ENCODE data around the gene NCEH1.
A peak's percentile ranks its signal among the peaks of the same experiment; 100 is the strongest.

NCEH1 gene

DNA sequence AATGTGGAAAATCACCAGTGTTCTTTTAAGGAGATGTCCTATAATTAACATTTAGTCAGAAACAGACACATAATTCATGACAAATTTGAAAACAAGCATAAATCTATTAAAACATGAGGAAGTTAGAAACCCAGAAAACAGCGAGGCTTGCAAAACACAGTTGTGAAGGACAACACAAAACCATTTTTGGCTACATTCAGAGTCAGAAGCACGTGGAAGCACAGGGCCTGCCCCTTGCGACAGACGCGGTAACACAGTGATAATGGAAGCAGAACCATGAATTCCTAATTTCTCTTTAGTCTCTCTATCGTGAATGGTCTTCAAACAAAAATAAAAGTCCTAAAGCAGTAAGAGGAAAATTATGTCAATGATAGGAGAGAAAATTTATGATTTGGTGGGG is 12.2 kb downstream of the NCEH1 start:
- Mint-ChIP-seq H3K27me3 (ENCODE audit: low read depth) (peaks cover 4% of the 10 kb centered on the region), H3K27ac (no peak overlapping the region), H3K36me3 (ENCODE audit: low read depth) (peaks cover 2% of the 10 kb centered on the region), H3K9me3 (peaks cover 6% of the 10 kb centered on the region), H3K4me1 (ENCODE audit: low read depth) (peaks cover 6% of the 10 kb centered on the region), H3K4me3 (no peak overlapping the region)

DNA sequence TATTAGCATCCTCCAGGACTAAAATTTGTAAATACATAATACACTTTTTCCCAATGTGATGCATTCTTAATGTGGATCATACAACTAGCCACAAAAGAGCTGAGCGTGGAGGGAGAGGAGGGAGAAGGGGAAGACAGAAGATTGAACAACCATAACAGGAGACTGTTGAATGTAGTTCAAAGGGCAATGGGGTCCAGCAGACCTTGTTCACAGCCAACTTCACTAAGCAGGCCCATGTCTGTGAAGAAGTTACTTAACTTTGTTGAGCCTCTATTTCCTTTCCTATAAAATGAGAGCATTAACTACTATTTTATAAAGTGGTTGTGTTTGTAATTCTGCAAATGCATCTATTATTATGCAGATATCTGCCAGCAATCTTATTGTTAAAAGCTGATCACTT is 13.3 kb downstream of the NCEH1 start:
- Mint-ChIP-seq H3K9me3 (peaks cover 9% of the 10 kb centered on the region), H3K4me3 (no peak overlapping the region), H3K4me1 (ENCODE audit: low read depth) (peaks cover 13% of the 10 kb centered on the region), H3K27ac (no peak overlapping the region), H3K27me3 (ENCODE audit: low read depth) (peaks cover 4% of the 10 kb centered on the region), H3K36me3 (ENCODE audit: low read depth) (peaks cover 7% of the 10 kb centered on the region)

DNA sequence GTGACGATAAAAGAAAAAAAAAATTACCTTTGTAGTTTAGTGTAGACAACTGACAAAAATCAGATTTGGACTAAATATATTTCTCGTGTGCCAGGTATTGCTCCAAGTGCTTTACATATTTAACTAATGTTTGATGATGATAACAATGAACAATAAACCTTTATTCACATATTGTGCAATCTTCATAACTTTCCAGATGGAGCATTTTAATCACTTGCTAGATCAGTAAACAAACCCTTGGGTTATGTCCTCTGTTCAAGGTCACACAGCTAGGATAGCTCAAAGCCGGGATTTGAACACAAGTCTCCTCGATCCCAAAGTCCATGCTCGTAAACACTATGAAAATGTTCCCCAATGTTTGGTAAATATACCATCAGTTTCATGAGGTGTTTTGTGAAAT is 14.5 kb downstream of the NCEH1 start:
- Mint-ChIP-seq H3K27ac (no peak overlapping the region), H3K9me3 (peaks cover 9% of the 10 kb centered on the region), H3K4me3 (no peak overlapping the region), H3K4me1 (ENCODE audit: low read depth) (peaks cover 13% of the 10 kb centered on the region), H3K27me3 (ENCODE audit: low read depth) (peaks cover 4% of the 10 kb centered on the region), H3K36me3 (ENCODE audit: low read depth) (peaks cover 7% of the 10 kb centered on the region)

DNA sequence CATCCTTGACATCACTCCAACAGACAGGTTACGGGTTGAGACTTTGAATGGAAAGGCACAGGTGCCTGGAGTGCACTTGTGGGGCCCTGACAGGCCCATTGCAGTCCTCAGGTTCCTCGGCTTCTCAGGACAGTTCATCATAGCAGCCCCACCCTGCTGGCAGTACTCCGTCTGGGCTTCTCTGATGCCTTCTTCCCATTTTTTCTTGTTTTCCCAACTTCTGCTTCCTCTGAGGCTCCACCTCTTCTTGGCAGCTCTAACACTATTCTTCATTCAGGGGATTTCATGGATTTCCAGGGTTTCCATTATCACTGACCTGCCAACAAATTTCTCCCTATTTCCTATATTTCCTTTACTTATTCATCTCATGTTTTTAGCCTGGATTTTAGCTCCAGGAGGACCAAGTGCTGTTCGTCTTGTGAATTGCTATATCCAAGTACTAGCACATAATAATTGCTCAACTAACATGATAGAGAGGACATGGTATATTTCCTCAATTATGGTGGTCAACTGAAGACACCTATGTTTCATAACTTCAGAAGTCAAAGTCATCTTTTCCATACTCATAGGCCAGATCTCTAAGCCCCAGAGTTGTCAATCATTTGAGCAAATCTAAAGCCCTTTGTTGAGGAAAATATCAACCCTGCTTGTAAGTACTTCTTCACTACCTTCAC is 16.2 kb downstream of the NCEH1 start:
- peaks cover 9% of the 10 kb centered on the region for H3K9me3 Mint-ChIP-seq
- no peak overlapping the region for H3K27ac Mint-ChIP-seq
- H3K36me3 Mint-ChIP-seq (ENCODE audit: low read depth), result peaks cover 7% of the 10 kb centered on the region
- no peak overlapping the region for H3K4me3 Mint-ChIP-seq
- H3K4me1 Mint-ChIP-seq (ENCODE audit: low read depth), result peaks cover 13% of the 10 kb centered on the region
- H3K27me3 Mint-ChIP-seq (ENCODE audit: low read depth), result peaks cover 4% of the 10 kb centered on the region

DNA sequence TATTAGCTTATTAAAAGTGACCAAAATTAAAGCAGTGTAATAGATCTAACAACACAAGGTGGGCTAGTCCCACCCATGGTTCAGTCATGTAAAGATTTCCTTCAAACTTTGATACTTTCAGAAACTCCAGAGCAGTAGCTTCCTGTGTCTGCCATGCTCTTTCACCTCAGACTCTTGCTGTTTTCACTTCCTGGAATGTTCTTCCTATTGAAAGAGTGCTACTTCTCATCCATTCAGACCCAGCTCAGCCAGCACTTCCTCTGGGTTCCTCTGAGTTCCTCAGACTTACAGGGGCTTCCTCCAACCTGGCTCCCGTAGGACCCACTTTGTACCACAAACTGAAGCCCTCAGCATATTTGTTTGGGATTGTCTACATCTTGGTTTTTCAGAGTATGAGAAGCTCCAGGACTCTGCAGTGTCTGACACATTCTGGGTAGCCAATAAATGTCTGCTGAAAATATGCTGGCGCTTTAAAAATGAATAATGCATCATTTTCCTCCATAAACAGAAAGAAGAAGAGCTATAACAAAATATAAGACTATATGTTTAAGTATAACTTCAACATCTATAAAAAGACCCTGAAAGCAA is 18.0 kb downstream of the NCEH1 start:
- peaks cover 10% of the 10 kb centered on the region for H3K4me1 Mint-ChIP-seq (ENCODE audit: low read depth)
- no peak overlapping the region for H3K27ac Mint-ChIP-seq
- H3K4me3 Mint-ChIP-seq, result no peak overlapping the region
- no peaks in the 10 kb centered on the region for H3K27me3 Mint-ChIP-seq (ENCODE audit: low read depth)
- H3K36me3 Mint-ChIP-seq (ENCODE audit: low read depth), result peaks cover 7% of the 10 kb centered on the region
- H3K9me3 Mint-ChIP-seq, result peaks cover 9% of the 10 kb centered on the region

DNA sequence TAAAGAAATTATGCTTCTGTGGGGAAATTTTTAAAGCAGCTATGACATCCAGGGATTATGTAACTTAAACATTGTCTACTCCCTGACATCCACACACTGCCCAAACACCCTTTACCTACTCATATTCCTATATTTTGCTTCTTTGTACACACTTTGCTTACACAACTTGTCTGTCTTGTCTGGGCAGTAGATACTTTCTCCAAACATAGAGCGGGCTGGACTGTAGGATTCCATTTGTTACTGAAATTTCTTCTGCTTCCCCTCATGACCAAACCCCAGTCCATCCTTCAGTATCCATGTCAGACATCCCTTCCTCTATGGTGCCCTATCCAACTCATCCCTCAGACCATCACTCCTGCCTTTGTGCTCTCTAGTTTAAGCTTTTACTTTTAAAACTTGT is 19.9 kb downstream of the NCEH1 start:
- Mint-ChIP-seq H3K9me3 (peaks cover 9% of the 10 kb centered on the region), H3K36me3 (ENCODE audit: low read depth) (peaks cover 7% of the 10 kb centered on the region), H3K4me3 (no peak overlapping the region), H3K4me1 (ENCODE audit: low read depth) (peaks cover 15% of the 10 kb centered on the region), H3K27me3 (ENCODE audit: low read depth) (no peaks in the 10 kb centered on the region), H3K27ac (no peak overlapping the region)

DNA sequence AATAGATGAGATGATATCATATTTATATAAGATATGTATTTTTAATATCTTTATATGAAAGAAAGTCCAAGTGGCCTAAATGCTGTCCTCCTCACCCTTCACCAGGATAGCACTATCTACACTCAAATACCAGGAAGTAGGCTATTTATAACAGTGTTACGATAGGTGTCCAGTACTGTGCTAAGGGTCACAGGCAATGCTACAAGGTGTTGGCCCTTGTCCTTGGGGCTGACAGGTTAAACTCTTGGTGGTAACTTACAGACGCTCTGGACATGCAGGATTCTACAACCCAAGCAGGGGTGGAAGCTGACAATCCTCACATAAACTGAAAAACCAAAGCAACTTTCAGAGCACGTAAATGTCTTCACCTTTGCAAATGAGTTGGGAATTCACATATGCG is 22.3 kb downstream of the NCEH1 start:
- Mint-ChIP-seq H3K4me1 (ENCODE audit: low read depth) (peaks cover 20% of the 10 kb centered on the region), H3K9me3 (peaks cover 4% of the 10 kb centered on the region), H3K27ac (no peak overlapping the region), H3K4me3 (no peak overlapping the region), H3K27me3 (ENCODE audit: low read depth) (no peaks in the 10 kb centered on the region), H3K36me3 (ENCODE audit: low read depth) (peaks cover 5% of the 10 kb centered on the region)

DNA sequence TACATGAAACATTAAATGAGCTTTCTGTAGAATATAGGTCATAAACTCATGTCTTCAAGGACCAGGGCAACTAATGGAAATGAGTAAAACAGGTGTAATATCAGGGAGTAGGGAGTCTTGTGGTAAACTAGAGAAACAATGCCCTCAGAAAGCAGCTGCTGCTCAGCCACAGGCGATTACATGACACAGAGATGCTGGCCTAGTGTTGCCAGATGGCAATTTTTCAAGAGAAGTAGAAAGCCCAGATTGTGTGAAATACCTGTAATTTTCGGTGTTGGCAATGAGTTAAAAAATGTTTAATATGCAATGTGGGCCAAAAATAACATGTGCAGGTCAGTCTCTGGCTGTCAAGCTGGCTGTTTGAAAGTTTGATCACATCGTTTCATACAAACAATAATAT is 23.4 kb downstream of the NCEH1 start:
- no peaks in the 10 kb centered on the region for H3K36me3 Mint-ChIP-seq (ENCODE audit: low read depth)
- no peak overlapping the region for H3K4me3 Mint-ChIP-seq
- H3K27me3 Mint-ChIP-seq (ENCODE audit: low read depth), result no peaks in the 10 kb centered on the region
- H3K9me3 Mint-ChIP-seq, result no peaks in the 10 kb centered on the region
- no peak overlapping the region for H3K27ac Mint-ChIP-seq
- H3K4me1 Mint-ChIP-seq (ENCODE audit: low read depth), result peaks cover 13% of the 10 kb centered on the region

DNA sequence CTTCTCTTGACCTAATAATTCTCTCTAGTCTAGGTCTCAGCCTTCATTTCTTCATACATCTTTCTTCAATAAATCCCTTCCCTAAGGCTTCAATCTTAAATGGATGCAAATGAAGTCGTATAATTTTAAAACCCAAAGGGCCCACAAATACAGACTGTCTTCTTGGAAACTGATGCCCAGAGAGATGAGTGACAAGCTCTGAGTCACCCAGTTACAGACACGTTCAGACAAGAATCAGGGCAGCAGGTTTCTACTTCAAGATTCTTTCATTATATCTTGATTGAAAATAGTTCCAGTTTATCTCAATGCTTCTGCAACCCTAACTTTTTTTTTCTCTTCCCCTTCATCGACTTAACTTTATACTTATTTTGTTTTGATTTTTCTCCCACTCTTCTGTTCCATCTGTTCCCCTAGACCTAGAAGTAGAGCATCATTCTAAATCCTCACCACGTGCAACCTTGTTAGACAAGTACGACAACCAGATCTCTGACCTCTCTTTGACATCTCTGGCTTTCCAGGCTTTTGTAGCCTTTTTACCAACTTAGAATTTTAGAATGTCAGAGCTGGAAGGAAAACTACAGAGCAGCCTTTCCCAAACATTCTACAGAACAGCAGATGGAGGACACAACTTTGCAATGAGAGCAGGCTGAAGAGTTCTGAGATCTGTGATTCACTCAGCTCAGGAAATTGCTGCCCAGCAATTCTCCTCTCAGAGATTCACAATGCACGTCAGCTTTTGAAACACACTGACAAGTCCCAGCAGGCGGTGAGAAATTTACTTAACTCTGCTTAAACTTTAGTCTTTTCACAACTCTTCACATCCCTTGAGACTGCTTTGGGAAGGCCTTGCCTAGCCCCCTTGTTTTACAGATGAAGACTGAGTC is 25.3 kb downstream of the NCEH1 start:
- H3K4me1 Mint-ChIP-seq (ENCODE audit: low read depth), result peaks cover 12% of the 10 kb centered on the region
- H3K36me3 Mint-ChIP-seq (ENCODE audit: low read depth), result no peaks in the 10 kb centered on the region
- peak overlapping the region; percentile 35 for H3K27ac Mint-ChIP-seq
- no peaks in the 10 kb centered on the region for H3K27me3 Mint-ChIP-seq (ENCODE audit: low read depth)
- H3K9me3 Mint-ChIP-seq, result no peaks in the 10 kb centered on the region
- peak overlapping the region; percentile 0 for H3K4me3 Mint-ChIP-seq

DNA sequence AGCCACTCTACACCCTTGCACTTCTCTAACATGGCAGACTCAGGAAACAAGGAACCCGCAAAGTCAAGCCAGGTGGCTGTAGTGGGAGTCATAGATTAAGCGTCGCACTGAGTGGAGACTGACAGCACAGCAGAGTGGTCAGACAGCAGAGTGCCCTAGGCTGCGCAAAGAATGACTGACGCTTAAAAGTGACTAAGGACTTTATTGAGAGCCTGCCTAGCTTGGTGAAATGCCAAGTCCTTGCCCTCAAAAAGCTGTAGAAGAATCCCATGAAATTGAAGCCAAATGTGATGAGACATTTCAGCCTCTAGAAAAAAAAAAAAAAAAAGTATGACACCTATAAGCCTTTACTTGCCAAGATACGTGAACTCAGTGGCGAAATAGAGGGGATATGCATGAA is 30.2 kb downstream of the NCEH1 start:
- H3K27me3 Mint-ChIP-seq (ENCODE audit: low read depth), result no peaks in the 10 kb centered on the region
- H3K4me1 Mint-ChIP-seq (ENCODE audit: low read depth), result peaks cover 6% of the 10 kb centered on the region
- no peaks in the 10 kb centered on the region for H3K36me3 Mint-ChIP-seq (ENCODE audit: low read depth)
- H3K27ac Mint-ChIP-seq, result no peak overlapping the region
- no peaks in the 10 kb centered on the region for H3K9me3 Mint-ChIP-seq
- H3K4me3 Mint-ChIP-seq, result no peak overlapping the region

DNA sequence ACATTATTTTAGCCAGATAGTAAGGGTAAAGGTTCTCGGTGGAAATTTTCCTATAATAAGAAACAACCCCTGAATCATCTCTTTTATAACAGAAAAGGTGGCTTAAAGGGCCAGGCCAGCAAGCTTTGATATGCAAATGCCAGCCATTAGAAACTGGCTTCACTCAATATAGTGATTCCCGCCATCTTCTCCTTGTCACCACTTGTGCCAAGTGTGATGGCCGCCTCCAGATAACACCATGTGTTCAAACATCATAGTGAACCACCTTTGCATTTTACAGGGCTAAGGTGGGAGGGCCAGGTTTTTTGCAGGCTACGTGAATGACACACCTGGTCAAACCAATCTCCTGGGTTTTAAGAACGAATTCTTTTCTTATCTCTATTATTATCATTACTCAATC is 31.3 kb downstream of the NCEH1 start:
- Mint-ChIP-seq H3K4me3 (no peak overlapping the region), H3K9me3 (no peaks in the 10 kb centered on the region), H3K4me1 (ENCODE audit: low read depth) (peaks cover 2% of the 10 kb centered on the region)

DNA sequence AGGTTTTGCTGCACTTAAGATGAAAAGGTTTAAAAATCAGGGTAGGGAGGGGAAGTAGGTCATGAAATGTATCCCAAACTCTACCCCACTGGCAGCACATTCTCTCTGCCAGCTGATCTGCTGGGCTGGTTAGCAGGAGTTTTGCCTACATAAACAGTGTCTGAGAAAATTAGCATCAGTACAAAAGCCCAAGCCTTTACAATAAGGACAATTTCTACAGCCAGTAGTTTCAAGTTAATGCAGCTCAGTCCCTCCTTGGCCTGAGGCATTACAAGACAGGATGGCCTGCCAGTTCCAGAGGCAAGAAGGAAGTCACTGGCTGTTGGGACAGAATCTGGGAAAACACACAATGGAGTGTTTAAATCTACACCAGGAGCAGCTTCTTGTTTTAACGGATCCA is 32.8 kb downstream of the NCEH1 start:
- no peaks in the 10 kb centered on the region for H3K36me3 Mint-ChIP-seq (ENCODE audit: low read depth)
- no peak overlapping the region for H3K27ac Mint-ChIP-seq
- H3K4me1 Mint-ChIP-seq (ENCODE audit: low read depth), result peaks cover 2% of the 10 kb centered on the region
- no peaks in the 10 kb centered on the region for H3K9me3 Mint-ChIP-seq
- H3K27me3 Mint-ChIP-seq (ENCODE audit: low read depth), result no peaks in the 10 kb centered on the region
- no peak overlapping the region for H3K4me3 Mint-ChIP-seq

More for the DNA sequence above, 31.3 kb downstream of the NCEH1 start:
- Mint-ChIP-seq H3K27me3 (ENCODE audit: low read depth) (no peaks in the 10 kb centered on the region), H3K36me3 (ENCODE audit: low read depth) (no peaks in the 10 kb centered on the region), H3K27ac (no peak overlapping the region)

DNA sequence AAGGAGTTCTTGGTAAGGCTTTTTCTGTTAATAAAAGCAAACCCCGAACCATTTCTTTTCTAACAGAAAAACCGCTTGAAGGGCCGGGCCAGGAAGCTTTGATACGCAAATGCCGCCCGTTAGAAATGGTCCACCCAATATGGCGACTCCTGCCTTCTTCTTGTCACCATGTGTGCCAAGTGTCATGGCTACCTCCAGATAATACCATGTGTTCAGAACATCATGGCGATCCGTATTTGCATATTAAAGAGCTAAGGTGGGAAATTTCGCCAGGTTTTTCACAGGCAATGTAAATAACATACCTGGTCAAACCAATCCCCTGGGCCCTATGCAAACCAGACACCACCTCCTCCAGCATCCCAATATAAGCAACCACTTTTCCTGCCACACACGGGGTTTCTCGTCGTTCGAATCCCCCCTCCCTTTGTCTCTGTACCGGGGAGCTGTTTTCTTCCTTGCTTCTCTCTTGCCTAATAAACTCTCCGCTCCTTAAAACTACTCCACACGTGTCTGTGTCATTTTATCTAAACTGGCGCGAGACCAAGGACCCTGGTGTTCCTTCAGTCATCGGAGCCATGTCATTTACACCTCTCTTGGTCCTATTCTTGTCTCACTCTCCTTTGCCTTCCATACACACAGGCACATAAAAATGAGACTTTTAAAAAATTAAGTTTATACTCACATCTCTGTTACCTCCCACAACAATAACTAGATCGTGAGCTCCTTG is 34.5 kb downstream of the NCEH1 start:
- Mint-ChIP-seq H3K4me1 (ENCODE audit: low read depth) (peaks cover 2% of the 10 kb centered on the region), H3K27me3 (ENCODE audit: low read depth) (no peaks in the 10 kb centered on the region), H3K36me3 (ENCODE audit: low read depth) (no peaks in the 10 kb centered on the region), H3K9me3 (no peaks in the 10 kb centered on the region), H3K27ac (no peak overlapping the region), H3K4me3 (no peak overlapping the region)

DNA sequence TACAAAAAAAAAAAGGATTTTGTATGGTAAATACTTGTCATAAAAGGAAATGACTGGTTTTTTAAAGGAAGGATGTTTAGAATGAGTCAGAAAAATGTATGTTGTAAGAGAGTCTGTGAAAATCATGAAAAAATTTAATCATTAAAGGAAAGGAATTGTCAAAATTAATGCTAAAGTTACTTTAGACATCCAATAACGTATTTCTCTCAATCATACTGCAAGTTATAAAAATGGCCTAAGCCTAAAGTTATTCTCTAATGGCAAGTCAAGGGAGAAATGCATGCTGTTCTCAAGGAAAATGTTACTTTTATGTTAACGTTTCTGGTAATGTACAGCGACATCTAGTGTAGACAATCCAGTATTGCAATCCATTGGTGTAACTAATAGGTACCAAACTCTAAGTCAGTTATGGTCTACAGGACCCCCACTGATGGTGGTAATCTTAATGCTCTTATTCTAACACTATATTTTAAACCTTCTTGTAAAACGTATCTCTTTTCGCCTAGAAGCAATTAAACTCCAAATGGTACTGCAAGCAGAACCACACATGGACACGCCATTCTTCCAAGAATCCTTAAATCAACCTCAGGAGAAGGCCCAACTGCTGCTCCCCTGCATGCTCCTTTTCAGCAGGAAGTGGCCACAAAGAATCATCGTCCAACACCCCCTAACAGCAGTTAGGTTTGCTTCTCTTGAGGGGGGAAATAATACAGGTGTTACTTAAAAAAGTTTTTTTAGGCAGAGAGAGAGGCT is 35.2 kb downstream of the NCEH1 start:
- Mint-ChIP-seq H3K4me1 (ENCODE audit: low read depth) (no peaks in the 10 kb centered on the region), H3K27ac (no peak overlapping the region), H3K27me3 (ENCODE audit: low read depth) (no peaks in the 10 kb centered on the region), H3K4me3 (no peak overlapping the region), H3K9me3 (no peaks in the 10 kb centered on the region), H3K36me3 (ENCODE audit: low read depth) (no peaks in the 10 kb centered on the region)

All from T-helper 1 cell treated with Interleukin-12 subunit alpha and Interleukin-12 subunit beta and Interleukin-4 antibody, amounts not matched to agents 30 μg/mL and 1 μg/mL, for 36 hours (primary cell).